RPMI8226 (cell line): Measurements from ENCODE around the gene ABHD16A.

Experiments used
- DNase-seq: peaks from one replicate; pipeline ENCODE4 v3.0.0-alpha.2; 2015

The ABHD16A gene

GRCh38 chr6:31687860-31688693 is 15.0 kb downstream of the ABHD16A start:
- no peak for DNase-seq

- DNase-seq: no peak
Observed at GRCh38 chr6:31687321-31687720, 15.8 kb downstream of the ABHD16A start.

- DNase-seq: no peak
Observed at GRCh38 chr6:31686483-31686882, 16.6 kb downstream of the ABHD16A start.

GRCh38 chr6:31683591-31683990 is 19.5 kb downstream of the ABHD16A start:
- no peak for DNase-seq

- peak; percentile 68 for DNase-seq
Observed at GRCh38 chr6:31681135-31681671, 21.9 kb downstream of the ABHD16A start.

GRCh38 chr6:31680226-31681134 is 22.6 kb downstream of the ABHD16A start, which contains the start of gene LY6G5C:
LY6G5C (minus strand) TSS chr6:31681067; CDS start chr6:31680373, 694 bp downstream.
- DNase-seq: peak; percentile 77

- DNase-seq: peak; percentile 81
Observed at GRCh38 chr6:31677955-31678354, 25.2 kb downstream of the ABHD16A start.

- DNase-seq: no peak
Observed at GRCh38 chr6:31676904-31677303, 26.2 kb downstream of the ABHD16A start.

GRCh38 chr6:31676322-31676903 is 26.7 kb downstream of the ABHD16A start:
- peak; percentile 34 for DNase-seq

- no peak for DNase-seq
Observed at GRCh38 chr6:31669676-31670075, 33.4 kb downstream of the ABHD16A start, which contains the start of gene LY6G5B. LY6G5B (plus strand) TSS chr6:31669976; CDS start chr6:31670951, 975 bp downstream.

- no peak for DNase-seq
Observed at GRCh38 chr6:31666337-31666965, 36.7 kb downstream of the ABHD16A start.

GRCh38 chr6:31665501-31666336 is 37.4 kb downstream of the ABHD16A start, which contains the start of gene CSNK2B:
CSNK2B (plus strand) TSS chr6:31666080; CDS start chr6:31666832, 752 bp downstream.
- DNase-seq: peak; percentile 98

GRCh38 chr6:31664790-31665500 is 38.2 kb downstream of the ABHD16A start, which contains the start of gene GPANK1:
GPANK1 (minus strand) TSS chr6:31664997; CDS start chr6:31664478, 519 bp downstream.
- DNase-seq: peak; percentile 95

GRCh38 chr6:31663961-31664789 is 38.9 kb downstream of the ABHD16A start:
- no peak for DNase-seq

GRCh38 chr6:31663126-31663960 is 39.8 kb downstream of the ABHD16A start:
- no peak for DNase-seq

- no peak for DNase-seq
Observed at GRCh38 chr6:31662124-31662723, 40.9 kb downstream of the ABHD16A start.

GRCh38 chr6:31661262-31662123 is 41.6 kb downstream of the ABHD16A start:
- no peak for DNase-seq
